HEK293 (cell line): ENCODE data around the gene ENTREP3.
A peak's percentile ranks its signal among the peaks of the same experiment; 100 is the strongest.

Experiments
- SP7 ChIP-seq: fragments of 450-650 bp; formaldehyde crosslinking; IDR thresholded peaks from 2 replicates; pipeline ENCODE4 v1.5.1; 2016; ENCODE audit warnings: missing biosample characterization, missing genetic modification characterization
- TRIM28 ChIP-seq: IDR thresholded peaks from 2 replicates; pipeline ENCODE4 v1.6.1; 2011; ENCODE audit warnings: low read length, control low read depth, borderline replicate concordance
- WT1 ChIP-seq: fragments of 450-650 bp; formaldehyde crosslinking; IDR thresholded peaks from 2 replicates; pipeline ENCODE4 v1.5.1; 2016; ENCODE audit warnings: missing biosample characterization, missing genetic modification characterization
- ZBTB8A ChIP-seq: fragments of 450-650 bp; formaldehyde crosslinking; IDR thresholded peaks from 2 replicates; pipeline ENCODE4 v1.5.1; 2016; ENCODE audit warnings: missing biosample characterization, missing genetic modification characterization
- ZNF10 ChIP-seq: fragments of 450-650 bp; formaldehyde crosslinking; IDR thresholded peaks from 2 replicates; pipeline ENCODE4 v1.5.1; 2017; ENCODE audit warnings: missing biosample characterization, missing genetic modification characterization
- ZNF132 ChIP-seq: fragments of 450-650 bp; formaldehyde crosslinking; IDR thresholded peaks from 2 replicates; pipeline ENCODE4 v1.5.1; 2017; ENCODE audit warnings: missing biosample characterization, missing genetic modification characterization, borderline replicate concordance
- ZNF169 ChIP-seq: fragments of 450-650 bp; formaldehyde crosslinking; IDR thresholded peaks from 2 replicates; pipeline ENCODE4 v1.5.1; 2016; ENCODE audit warnings: missing biosample characterization, missing genetic modification characterization
- ZNF175 ChIP-seq: fragments of 450-650 bp; formaldehyde crosslinking; IDR thresholded peaks from 2 replicates; pipeline ENCODE4 v1.5.1; 2016; ENCODE audit warnings: missing biosample characterization, missing genetic modification characterization
- ZNF223 ChIP-seq: fragments of 450-650 bp; formaldehyde crosslinking; IDR thresholded peaks from 2 replicates; pipeline ENCODE4 v1.5.1; 2016; ENCODE audit warnings: missing biosample characterization, missing genetic modification characterization
- ZNF24 ChIP-seq: fragments of 450-650 bp; formaldehyde crosslinking; IDR thresholded peaks from 2 replicates; pipeline ENCODE4 v1.5.1; 2016; ENCODE audit warnings: missing biosample characterization, missing genetic modification characterization
- ZNF48 ChIP-seq: fragments of 450-650 bp; formaldehyde crosslinking; IDR thresholded peaks from 2 replicates; pipeline ENCODE4 v1.5.1; 2016; ENCODE audit warnings: missing biosample characterization, missing genetic modification characterization
- ZNF600 ChIP-seq: fragments of 450-650 bp; formaldehyde crosslinking; IDR thresholded peaks from 2 replicates; pipeline ENCODE4 v1.5.1; 2016; ENCODE audit warnings: missing biosample characterization, missing genetic modification characterization
- ZNF624 ChIP-seq: fragments of 450-650 bp; formaldehyde crosslinking; IDR thresholded peaks from 2 replicates; pipeline ENCODE4 v1.5.1; 2017; ENCODE audit warnings: missing biosample characterization, missing genetic modification characterization
- ZNF629 ChIP-seq: fragments of 450-650 bp; formaldehyde crosslinking; IDR thresholded peaks from 2 replicates; pipeline ENCODE4 v1.5.1; 2017; ENCODE audit warnings: missing biosample characterization, missing genetic modification characterization
- ZNF670 ChIP-seq: fragments of 450-650 bp; formaldehyde crosslinking; IDR thresholded peaks from 2 replicates; pipeline ENCODE4 v1.5.1; 2016; ENCODE audit warnings: missing biosample characterization, missing genetic modification characterization, low read depth
- ZNF701 ChIP-seq: fragments of 450-650 bp; formaldehyde crosslinking; IDR thresholded peaks from 2 replicates; pipeline ENCODE4 v1.5.1; 2016; ENCODE audit warnings: missing biosample characterization, missing genetic modification characterization
- ZNF843 ChIP-seq: fragments of 450-650 bp; formaldehyde crosslinking; IDR thresholded peaks from 2 replicates; pipeline ENCODE4 v1.5.1; 2016; ENCODE audit warnings: missing biosample characterization, missing genetic modification characterization
- TF ChIP-seq, protein P1 (sequence below): fragments of 450-650 bp; formaldehyde crosslinking; IDR thresholded peaks from 2 replicates; pipeline ENCODE4 v1.5.1; 2017; ENCODE audit warnings: missing biosample characterization, missing genetic modification characterization
- TF ChIP-seq, protein P2 (sequence below): fragments of 450-650 bp; formaldehyde crosslinking; IDR thresholded peaks from 2 replicates; pipeline ENCODE4 v1.5.1; 2016; ENCODE audit warnings: missing biosample characterization, missing genetic modification characterization, borderline replicate concordance
- TF ChIP-seq, protein P3 (sequence below): fragments of 450-650 bp; formaldehyde crosslinking; IDR thresholded peaks from 2 replicates; pipeline ENCODE4 v1.5.1; 2017; ENCODE audit warnings: missing biosample characterization, mild to moderate bottlenecking, missing genetic modification characterization, moderate library complexity
- TF ChIP-seq, protein P4 (sequence below): fragments of 450-650 bp; formaldehyde crosslinking; IDR thresholded peaks from 2 replicates; pipeline ENCODE4 v1.5.1; 2016; ENCODE audit warnings: missing biosample characterization, missing genetic modification characterization
- TF ChIP-seq, protein P5 (sequence below): fragments of 450-650 bp; formaldehyde crosslinking; IDR thresholded peaks from 2 replicates; pipeline ENCODE4 v1.5.1; 2016; ENCODE audit warnings: missing biosample characterization, missing genetic modification characterization
- TF ChIP-seq, protein P6 (sequence below): fragments of 450-650 bp; formaldehyde crosslinking; optimal IDR thresholded peaks from 2 replicates; pipeline ENCODE3; 2016; ENCODE audit warnings: missing biosample characterization, mild to moderate bottlenecking, missing genetic modification characterization
- TF ChIP-seq, protein P7 (sequence below): fragments of 450-650 bp; formaldehyde crosslinking; IDR thresholded peaks from 2 replicates; pipeline ENCODE4 v1.5.1; 2016; ENCODE audit warnings: missing biosample characterization, missing genetic modification characterization

ENTREP3 gene

DNA sequence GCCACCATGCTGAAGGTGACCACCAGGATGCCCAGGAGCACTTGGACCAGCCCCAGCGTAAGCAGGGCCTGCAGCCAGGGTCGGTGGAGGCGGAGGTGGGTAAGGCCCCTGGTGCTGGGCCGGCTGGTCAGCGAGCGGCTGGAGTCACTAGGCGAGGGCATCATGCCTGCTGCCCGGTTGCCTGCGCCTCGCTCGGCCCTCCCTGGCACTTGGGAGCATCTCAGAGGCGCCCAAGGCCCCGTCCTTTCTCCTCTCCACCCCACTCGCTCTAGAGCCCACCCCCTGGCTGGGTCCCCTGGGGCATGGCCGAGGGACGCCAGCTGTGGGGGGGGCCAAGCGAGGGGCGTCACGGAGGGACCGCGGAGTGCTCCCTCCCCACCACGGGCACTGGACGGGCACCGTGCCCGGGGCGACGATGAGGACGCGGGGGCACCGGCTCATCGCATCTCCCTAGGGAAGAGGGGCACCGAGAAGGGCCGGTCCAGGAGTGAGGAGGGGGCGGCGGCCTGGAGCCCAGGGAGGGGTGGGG lies 505 bp downstream of the ENTREP3 start (continued):
- no peak for TF ChIP-seq ZNF24 (tag by site-specific recombination)
- no peak for TF ChIP-seq ZNF670 (tag by site-specific recombination)
- no peak for TF ChIP-seq TRIM28
- TF ChIP-seq WT1: 0 out of 2 replicates have a peak, but pooled peaks have one; percentile 8
- TF ChIP-seq ZNF175 (tag by site-specific recombination): no peak
- no peak for TF ChIP-seq ZNF169 (tag by site-specific recombination)
- TF ChIP-seq ZNF132 (tag by site-specific recombination): no peak
- no peak for TF ChIP-seq ZNF701 (tag by site-specific recombination)
- TF ChIP-seq ZNF629 (tag by site-specific recombination): no peak
- TF ChIP-seq ZNF600 (tag by site-specific recombination): peak; percentile 46; the same call in 1 of the 2 replicates
- TF ChIP-seq ZNF48: no peak
- TF ChIP-seq, protein P1, sequence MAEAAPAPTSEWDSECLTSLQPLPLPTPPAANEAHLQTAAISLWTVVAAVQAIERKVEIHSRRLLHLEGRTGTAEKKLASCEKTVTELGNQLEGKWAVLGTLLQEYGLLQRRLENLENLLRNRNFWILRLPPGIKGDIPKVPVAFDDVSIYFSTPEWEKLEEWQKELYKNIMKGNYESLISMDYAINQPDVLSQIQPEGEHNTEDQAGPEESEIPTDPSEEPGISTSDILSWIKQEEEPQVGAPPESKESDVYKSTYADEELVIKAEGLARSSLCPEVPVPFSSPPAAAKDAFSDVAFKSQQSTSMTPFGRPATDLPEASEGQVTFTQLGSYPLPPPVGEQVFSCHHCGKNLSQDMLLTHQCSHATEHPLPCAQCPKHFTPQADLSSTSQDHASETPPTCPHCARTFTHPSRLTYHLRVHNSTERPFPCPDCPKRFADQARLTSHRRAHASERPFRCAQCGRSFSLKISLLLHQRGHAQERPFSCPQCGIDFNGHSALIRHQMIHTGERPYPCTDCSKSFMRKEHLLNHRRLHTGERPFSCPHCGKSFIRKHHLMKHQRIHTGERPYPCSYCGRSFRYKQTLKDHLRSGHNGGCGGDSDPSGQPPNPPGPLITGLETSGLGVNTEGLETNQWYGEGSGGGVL (tag by site-specific recombination): peak; percentile 74; the same call in 1 of the 2 replicates
- TF ChIP-seq ZNF223 (tag by site-specific recombination): no peak
- TF ChIP-seq ZNF843 (tag by site-specific recombination): no peak
- peak; percentile 83 for TF ChIP-seq ZBTB8A (tag by site-specific recombination)
- TF ChIP-seq, protein P2, sequence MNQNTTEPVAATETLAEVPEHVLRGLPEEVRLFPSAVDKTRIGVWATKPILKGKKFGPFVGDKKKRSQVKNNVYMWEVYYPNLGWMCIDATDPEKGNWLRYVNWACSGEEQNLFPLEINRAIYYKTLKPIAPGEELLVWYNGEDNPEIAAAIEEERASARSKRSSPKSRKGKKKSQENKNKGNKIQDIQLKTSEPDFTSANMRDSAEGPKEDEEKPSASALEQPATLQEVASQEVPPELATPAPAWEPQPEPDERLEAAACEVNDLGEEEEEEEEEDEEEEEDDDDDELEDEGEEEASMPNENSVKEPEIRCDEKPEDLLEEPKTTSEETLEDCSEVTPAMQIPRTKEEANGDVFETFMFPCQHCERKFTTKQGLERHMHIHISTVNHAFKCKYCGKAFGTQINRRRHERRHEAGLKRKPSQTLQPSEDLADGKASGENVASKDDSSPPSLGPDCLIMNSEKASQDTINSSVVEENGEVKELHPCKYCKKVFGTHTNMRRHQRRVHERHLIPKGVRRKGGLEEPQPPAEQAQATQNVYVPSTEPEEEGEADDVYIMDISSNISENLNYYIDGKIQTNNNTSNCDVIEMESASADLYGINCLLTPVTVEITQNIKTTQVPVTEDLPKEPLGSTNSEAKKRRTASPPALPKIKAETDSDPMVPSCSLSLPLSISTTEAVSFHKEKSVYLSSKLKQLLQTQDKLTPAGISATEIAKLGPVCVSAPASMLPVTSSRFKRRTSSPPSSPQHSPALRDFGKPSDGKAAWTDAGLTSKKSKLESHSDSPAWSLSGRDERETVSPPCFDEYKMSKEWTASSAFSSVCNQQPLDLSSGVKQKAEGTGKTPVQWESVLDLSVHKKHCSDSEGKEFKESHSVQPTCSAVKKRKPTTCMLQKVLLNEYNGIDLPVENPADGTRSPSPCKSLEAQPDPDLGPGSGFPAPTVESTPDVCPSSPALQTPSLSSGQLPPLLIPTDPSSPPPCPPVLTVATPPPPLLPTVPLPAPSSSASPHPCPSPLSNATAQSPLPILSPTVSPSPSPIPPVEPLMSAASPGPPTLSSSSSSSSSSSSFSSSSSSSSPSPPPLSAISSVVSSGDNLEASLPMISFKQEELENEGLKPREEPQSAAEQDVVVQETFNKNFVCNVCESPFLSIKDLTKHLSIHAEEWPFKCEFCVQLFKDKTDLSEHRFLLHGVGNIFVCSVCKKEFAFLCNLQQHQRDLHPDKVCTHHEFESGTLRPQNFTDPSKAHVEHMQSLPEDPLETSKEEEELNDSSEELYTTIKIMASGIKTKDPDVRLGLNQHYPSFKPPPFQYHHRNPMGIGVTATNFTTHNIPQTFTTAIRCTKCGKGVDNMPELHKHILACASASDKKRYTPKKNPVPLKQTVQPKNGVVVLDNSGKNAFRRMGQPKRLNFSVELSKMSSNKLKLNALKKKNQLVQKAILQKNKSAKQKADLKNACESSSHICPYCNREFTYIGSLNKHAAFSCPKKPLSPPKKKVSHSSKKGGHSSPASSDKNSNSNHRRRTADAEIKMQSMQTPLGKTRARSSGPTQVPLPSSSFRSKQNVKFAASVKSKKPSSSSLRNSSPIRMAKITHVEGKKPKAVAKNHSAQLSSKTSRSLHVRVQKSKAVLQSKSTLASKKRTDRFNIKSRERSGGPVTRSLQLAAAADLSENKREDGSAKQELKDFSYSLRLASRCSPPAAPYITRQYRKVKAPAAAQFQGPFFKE: 0 out of 2 replicates have a peak, but pooled peaks have one; percentile 25
- TF ChIP-seq, protein P3, sequence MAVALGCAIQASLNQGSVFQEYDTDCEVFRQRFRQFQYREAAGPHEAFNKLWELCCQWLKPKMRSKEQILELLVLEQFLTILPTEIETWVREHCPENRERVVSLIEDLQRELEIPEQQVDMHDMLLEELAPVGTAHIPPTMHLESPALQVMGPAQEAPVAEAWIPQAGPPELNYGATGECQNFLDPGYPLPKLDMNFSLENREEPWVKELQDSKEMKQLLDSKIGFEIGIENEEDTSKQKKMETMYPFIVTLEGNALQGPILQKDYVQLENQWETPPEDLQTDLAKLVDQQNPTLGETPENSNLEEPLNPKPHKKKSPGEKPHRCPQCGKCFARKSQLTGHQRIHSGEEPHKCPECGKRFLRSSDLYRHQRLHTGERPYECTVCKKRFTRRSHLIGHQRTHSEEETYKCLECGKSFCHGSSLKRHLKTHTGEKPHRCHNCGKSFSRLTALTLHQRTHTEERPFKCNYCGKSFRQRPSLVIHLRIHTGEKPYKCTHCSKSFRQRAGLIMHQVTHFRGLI (tag by site-specific recombination): no peak
- TF ChIP-seq ZNF10: peak; percentile 77; the same call in 1 of the 2 replicates
- TF ChIP-seq ZNF624 (tag by site-specific recombination): no peak
- TF ChIP-seq, protein P4, sequence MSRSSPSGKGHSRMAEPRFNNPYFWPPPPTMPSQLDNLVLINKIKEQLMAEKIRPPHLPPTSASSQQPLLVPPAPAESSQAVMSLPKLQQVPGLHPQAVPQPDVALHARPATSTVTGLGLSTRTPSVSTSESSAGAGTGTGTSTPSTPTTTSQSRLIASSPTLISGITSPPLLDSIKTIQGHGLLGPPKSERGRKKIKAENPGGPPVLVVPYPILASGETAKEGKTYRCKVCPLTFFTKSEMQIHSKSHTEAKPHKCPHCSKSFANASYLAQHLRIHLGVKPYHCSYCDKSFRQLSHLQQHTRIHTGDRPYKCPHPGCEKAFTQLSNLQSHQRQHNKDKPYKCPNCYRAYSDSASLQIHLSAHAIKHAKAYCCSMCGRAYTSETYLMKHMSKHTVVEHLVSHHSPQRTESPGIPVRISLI (tag by site-specific recombination): no peak
- TF ChIP-seq SP7: no peak
- TF ChIP-seq, protein P5, sequence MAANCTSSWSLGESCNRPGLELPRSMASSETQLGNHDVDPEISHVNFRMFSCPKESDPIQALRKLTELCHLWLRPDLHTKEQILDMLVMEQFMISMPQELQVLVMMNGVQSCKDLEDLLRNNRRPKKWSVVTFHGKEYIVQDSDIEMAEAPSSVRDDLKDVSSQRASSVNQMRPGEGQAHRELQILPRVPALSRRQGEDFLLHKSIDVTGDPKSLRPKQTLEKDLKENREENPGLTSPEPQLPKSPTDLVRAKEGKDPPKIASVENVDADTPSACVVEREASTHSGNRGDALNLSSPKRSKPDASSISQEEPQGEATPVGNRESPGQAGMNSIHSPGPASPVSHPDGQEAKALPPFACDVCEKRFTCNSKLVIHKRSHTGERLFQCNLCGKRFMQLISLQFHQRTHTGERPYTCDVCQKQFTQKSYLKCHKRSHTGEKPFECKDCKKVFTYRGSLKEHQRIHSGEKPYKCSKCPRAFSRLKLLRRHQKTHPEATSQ: no peak
- TF ChIP-seq, protein P6, sequence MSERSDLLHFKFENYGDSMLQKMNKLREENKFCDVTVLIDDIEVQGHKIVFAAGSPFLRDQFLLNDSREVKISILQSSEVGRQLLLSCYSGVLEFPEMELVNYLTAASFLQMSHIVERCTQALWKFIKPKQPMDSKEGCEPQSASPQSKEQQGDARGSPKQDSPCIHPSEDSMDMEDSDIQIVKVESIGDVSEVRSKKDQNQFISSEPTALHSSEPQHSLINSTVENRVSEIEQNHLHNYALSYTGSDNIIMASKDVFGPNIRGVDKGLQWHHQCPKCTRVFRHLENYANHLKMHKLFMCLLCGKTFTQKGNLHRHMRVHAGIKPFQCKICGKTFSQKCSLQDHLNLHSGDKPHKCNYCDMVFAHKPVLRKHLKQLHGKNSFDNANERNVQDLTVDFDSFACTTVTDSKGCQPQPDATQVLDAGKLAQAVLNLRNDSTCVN (tag by site-specific recombination): no peak
- TF ChIP-seq, protein P7, sequence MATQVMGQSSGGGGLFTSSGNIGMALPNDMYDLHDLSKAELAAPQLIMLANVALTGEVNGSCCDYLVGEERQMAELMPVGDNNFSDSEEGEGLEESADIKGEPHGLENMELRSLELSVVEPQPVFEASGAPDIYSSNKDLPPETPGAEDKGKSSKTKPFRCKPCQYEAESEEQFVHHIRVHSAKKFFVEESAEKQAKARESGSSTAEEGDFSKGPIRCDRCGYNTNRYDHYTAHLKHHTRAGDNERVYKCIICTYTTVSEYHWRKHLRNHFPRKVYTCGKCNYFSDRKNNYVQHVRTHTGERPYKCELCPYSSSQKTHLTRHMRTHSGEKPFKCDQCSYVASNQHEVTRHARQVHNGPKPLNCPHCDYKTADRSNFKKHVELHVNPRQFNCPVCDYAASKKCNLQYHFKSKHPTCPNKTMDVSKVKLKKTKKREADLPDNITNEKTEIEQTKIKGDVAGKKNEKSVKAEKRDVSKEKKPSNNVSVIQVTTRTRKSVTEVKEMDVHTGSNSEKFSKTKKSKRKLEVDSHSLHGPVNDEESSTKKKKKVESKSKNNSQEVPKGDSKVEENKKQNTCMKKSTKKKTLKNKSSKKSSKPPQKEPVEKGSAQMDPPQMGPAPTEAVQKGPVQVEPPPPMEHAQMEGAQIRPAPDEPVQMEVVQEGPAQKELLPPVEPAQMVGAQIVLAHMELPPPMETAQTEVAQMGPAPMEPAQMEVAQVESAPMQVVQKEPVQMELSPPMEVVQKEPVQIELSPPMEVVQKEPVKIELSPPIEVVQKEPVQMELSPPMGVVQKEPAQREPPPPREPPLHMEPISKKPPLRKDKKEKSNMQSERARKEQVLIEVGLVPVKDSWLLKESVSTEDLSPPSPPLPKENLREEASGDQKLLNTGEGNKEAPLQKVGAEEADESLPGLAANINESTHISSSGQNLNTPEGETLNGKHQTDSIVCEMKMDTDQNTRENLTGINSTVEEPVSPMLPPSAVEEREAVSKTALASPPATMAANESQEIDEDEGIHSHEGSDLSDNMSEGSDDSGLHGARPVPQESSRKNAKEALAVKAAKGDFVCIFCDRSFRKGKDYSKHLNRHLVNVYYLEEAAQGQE (tag by site-specific recombination): no peak
